ENCODE results near the gene GPNMB. TPM values are rescaled to one million over a fixed set of nuclear protein-coding genes. Genes with fewer than 3 reads are reported as not detected.

GPNMB gene
- total RNA-seq, 4 donors from 2014 or later: 12.1 to 37.8 (median 25.6) TPM

DNA sequence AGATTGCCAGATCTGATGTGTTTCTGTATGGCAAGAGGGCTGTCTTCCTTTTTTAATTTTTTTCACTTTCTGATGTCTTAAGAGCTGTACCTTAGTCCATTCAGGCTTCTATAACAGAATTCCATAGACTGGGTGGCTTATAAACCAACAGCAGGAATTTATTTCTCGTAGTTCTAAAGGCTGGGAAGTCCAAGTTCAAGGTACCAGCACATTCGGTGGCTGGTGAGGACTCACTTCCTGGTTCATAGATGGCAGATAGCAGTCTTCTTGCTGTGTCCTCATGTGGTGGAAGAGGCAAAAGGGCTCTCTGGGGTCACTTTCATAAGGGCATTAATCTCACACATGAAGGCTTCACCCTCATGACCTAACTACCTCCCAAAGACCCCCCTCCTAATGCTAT lies 20.8 kb downstream of the GPNMB start:
- Histone ChIP-seq H3K27me3 (no peaks in the 10 kb centered on the region), H3K4me1 (no peaks in the 10 kb centered on the region), H3K4me3 (no peak overlapping the region), H3K27ac (no peak overlapping the region), H3K36me3 (peaks cover 0 to 6% (median 0%) of the 10 kb centered on the region in 3 donors), H3K9me3 (no peaks in the 10 kb centered on the region)
- DNase-seq: no peak
- TF ChIP-seq, protein P1, sequence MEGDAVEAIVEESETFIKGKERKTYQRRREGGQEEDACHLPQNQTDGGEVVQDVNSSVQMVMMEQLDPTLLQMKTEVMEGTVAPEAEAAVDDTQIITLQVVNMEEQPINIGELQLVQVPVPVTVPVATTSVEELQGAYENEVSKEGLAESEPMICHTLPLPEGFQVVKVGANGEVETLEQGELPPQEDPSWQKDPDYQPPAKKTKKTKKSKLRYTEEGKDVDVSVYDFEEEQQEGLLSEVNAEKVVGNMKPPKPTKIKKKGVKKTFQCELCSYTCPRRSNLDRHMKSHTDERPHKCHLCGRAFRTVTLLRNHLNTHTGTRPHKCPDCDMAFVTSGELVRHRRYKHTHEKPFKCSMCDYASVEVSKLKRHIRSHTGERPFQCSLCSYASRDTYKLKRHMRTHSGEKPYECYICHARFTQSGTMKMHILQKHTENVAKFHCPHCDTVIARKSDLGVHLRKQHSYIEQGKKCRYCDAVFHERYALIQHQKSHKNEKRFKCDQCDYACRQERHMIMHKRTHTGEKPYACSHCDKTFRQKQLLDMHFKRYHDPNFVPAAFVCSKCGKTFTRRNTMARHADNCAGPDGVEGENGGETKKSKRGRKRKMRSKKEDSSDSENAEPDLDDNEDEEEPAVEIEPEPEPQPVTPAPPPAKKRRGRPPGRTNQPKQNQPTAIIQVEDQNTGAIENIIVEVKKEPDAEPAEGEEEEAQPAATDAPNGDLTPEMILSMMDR (IDR thresholded peaks at IDR 0.05): no peak
- TF ChIP-seq POLR2A (IDR thresholded peaks at IDR 0.05): no peak

- H3K27me3 ChIP-seq: no peaks in the 10 kb centered on the region
- H3K4me3 ChIP-seq: no peak overlapping the region
- H3K4me1 ChIP-seq: no peaks in the 10 kb centered on the region
- TF ChIP-seq, protein P1 (IDR thresholded peaks at IDR 0.05): no peak
- TF ChIP-seq POLR2A (IDR thresholded peaks at IDR 0.05): no peak
- no peaks in the 10 kb centered on the region for H3K9me3 ChIP-seq
- DNase-seq: no peak
- H3K36me3 ChIP-seq: peaks cover 0 to 6% (median 0%) of the 10 kb centered on the region in 3 donors
- no peak overlapping the region for H3K27ac ChIP-seq
These were observed 21.6 kb downstream of the GPNMB start for GRCh38 chr7:23268167-23268566.

- Histone ChIP-seq H3K4me1 (no peaks in the 10 kb centered on the region), H3K36me3 (peaks cover 0 to 6% (median 0%) of the 10 kb centered on the region in 3 donors), H3K9me3 (no peaks in the 10 kb centered on the region), H3K4me3 (no peak overlapping the region), H3K27me3 (no peaks in the 10 kb centered on the region), H3K27ac (no peak overlapping the region)
- no peak for TF ChIP-seq POLR2A (IDR thresholded peaks at IDR 0.05)
- no peak for DNase-seq
These were observed 22.2 kb downstream of the GPNMB start for GRCh38 chr7:23268746-23269145.

DNA sequence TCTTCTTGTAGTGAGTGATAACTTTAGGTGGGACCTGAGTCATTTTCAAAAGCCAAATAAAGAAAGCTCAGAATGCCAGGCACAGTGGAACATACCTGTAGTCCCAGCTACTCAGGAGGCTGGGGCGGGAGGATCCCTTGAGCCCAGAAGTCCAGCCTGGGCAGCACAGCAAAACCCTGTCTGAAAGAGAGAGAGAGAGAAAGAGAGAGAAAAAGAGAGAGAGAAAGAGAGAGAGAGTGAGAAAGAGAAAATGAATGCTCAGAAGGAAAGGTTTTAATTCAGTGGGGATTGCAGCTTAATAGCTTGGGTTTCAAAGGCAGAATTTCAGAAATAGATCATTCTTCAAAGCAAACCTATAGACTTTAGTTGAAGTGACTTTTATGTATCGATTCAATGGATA lies 25.7 kb downstream of the GPNMB start:
- Histone ChIP-seq H3K36me3 (no peaks in the 10 kb centered on the region), H3K27ac (no peak overlapping the region), H3K4me1 (no peaks in the 10 kb centered on the region), H3K9me3 (no peaks in the 10 kb centered on the region), H3K27me3 (no peaks in the 10 kb centered on the region), H3K4me3 (no peak overlapping the region)
- DNase-seq: no peak
- TF ChIP-seq, protein P1 (IDR thresholded peaks at IDR 0.05): no peak

DNA sequence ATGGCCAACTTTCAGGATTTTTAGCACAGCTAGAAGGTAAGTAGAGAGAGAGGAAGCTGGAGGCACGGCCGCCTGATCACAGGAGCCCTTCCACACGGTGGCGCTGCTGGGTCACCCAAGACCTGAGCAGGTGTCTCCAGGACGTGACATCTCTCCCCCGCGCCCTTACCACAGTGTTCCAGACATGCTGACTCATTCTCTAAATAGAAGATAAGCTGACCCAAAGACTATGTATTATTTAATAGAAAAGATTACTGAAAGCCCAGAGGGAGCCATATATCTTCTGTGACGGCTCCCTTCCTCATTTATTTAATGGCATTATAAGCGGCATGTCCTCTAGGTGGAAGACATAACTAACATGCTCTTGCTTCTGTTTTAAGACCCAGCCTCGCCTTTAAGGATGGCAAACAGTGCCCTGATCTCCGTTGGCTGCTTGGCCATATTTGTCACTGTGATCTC lies 26.6 kb downstream of the GPNMB start:
- Histone ChIP-seq H3K36me3 (no peaks in the 10 kb centered on the region), H3K4me1 (no peaks in the 10 kb centered on the region), H3K4me3 (peak overlapping the region in 1 of 4 donors; percentile 15), H3K27ac (peak overlapping the region in 1 of 4 donors; percentile 25), H3K9me3 (no peaks in the 10 kb centered on the region), H3K27me3 (no peaks in the 10 kb centered on the region)
- TF ChIP-seq, protein P1 (IDR thresholded peaks at IDR 0.05): peak; percentile 27 to 89 (median 80)
- TF ChIP-seq POLR2A (IDR thresholded peaks at IDR 0.05): no peak
- DNase-seq: peak; percentile 94 to 98 (median 95)

DNA sequence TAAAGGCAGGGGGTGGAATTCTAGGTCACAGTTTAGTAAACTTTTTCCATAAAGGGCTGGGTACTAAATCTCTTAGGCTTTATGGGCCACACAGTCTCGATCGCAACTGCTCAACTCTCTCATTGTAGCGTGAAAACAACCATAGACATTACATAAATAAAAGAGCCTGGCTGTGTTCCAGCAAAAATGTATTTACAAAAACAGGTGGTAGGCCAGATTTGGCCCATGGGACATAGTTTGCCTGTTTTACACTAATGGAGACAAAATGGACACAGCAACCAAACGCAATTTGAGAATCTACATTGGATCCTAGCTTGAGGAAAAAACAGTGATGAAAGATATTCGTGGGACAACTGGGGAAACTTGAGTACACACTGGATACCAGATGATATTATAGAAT lies 29.3 kb downstream of the GPNMB start:
- DNase-seq: no peak
- Histone ChIP-seq H3K27ac (no peak overlapping the region), H3K27me3 (no peaks in the 10 kb centered on the region), H3K9me3 (no peaks in the 10 kb centered on the region), H3K4me1 (no peaks in the 10 kb centered on the region), H3K36me3 (no peaks in the 10 kb centered on the region), H3K4me3 (no peak overlapping the region)
- no peak for TF ChIP-seq POLR2A (IDR thresholded peaks at IDR 0.05)
- TF ChIP-seq, protein P1 (IDR thresholded peaks at IDR 0.05): no peak
